Esophagus squamous epithelium (tissue), 4 donors: ENCODE results near the gene GRIP2.

Experiments used
- CTCF ChIP-seq, 6 experiments: fragments of 450-650 bp in 4 of 6; fragments of 200-600 bp in 2 of 6; sonication (generic) in 2 of 6; IDR thresholded peaks; one replicate each; pipeline ENCODE4 v1.5.1; 2016 to 2019; ENCODE audit warnings: antibody characterized with exemption in 6 of 6, mild to moderate bottlenecking in 4 of 6, moderate library complexity in 4 of 6
- POLR2A ChIP-seq, 4 donors: fragments of 450-650 bp; IDR thresholded peaks; one replicate each; pipeline ENCODE4 v1.6.1; 2017; ENCODE audit warnings: antibody characterized with exemption in 4 of 4, mild to moderate bottlenecking in 4 of 4, moderate library complexity in 3 of 4

DNA sequence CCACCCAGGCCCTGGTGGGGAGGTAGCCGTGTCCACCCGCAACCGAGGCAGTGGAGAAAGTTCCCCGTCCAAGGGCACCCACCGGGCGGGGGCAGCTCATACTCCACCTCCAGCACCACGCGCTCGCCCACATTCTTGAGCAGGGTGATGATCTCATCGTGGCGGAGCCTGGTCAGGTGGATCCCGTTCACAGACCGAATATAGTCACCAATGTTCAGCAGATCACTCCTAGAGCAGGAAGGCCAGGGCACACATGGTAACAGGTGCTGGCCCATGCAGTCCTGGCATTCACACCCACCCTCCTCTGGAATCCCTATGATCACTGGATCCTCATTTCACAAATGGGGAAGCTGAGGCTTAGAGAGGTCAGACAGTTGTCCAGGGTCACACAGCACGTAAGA lies 15.8 kb downstream of the GRIP2 start:
- TF ChIP-seq CTCF (IDR thresholded peaks at IDR 0.05) (no peak), POLR2A (IDR thresholded peaks at IDR 0.05) (no peak)
